ENCODE data around the gene AGGF1.
"Not testable (repeated sequence)": the region's sequence is repeated elsewhere in the genome, so short reads cannot be mapped to it uniquely, and the experiment has no call there.

The AGGF1 gene, protein sequence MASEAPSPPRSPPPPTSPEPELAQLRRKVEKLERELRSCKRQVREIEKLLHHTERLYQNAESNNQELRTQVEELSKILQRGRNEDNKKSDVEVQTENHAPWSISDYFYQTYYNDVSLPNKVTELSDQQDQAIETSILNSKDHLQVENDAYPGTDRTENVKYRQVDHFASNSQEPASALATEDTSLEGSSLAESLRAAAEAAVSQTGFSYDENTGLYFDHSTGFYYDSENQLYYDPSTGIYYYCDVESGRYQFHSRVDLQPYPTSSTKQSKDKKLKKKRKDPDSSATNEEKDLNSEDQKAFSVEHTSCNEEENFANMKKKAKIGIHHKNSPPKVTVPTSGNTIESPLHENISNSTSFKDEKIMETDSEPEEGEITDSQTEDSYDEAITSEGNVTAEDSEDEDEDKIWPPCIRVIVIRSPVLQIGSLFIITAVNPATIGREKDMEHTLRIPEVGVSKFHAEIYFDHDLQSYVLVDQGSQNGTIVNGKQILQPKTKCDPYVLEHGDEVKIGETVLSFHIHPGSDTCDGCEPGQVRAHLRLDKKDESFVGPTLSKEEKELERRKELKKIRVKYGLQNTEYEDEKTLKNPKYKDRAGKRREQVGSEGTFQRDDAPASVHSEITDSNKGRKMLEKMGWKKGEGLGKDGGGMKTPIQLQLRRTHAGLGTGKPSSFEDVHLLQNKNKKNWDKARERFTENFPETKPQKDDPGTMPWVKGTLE

DNA sequence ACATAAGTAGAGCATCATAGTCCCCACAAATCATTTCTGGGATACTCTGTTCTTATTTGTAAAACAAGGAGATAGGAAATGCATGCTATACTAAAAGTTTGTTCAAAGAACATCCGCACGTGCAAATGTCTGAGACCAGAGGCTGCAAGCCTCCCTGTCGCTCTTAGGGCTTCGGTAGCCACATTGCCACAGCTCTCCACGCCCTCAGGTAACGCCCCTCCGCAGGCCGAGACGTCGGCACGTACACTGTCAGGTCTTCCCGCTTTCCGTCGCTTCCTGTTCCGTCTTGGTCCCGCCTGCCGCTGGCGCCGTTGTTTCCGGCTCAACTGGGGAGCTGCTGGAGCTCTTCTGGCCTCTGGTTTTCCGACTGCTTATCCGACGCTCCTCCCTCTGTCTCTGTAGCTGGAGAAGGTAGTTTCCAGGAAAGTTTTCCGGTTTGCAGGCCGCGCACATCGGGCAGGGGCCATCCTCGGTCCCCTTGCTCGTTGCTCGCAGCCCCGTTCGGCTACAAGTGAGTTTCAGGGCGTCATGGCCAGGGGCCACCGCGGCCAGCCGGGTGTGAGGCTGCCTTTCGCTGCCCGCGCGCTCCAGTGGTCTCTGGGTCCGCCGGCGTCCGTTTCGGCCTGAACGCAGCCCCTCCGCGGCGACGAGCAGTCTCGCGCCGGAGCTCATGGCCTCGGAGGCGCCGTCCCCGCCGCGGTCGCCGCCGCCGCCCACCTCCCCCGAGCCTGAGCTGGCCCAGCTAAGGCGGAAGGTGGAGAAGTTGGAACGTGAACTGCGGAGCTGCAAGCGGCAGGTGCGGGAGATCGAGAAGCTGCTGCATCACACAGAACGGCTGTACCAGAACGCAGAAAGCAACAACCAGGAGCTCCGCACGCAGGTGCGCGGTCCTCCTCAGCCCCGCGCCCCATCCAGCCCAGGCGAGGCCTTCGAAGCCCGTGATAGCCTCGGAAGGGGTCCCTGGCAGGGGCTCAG lies at the start of gene AGGF1:
TSS of gene AGGF1 (plus strand) at position 308 of the 975 bp plus-strand sequence. CDS start at position 671, 363 bp downstream.
- DNase-seq (ENCODE audit: low read depth): peak; percentile 67

DNA sequence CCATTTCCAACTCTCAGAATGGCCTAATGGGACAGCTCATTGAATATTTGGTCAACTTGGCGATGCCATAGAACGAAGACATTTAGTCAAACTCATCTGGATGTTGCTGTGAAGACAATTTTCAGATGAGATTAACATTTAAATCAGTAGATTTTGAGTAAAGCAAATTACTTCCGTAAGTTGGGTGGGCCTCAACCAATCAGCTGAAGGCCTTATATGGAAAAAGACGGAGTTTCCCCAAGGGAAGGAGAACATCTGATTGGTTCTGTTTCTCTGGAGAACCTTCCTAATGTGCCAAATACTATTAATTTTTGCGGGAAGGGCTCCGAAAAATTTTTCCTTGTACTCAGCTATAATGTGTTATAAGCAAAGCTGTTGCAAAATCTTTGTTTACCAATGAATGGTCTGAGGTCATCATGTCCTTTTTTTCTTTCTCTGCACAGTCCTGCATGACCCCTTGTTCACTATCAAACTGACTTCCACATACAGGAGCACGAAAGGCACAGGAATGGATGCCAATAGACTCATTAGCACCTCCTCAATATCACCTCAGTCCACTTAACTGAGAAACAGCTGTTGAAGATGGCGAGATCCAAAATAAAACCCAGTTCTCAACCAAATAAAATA lies 49.6 kb upstream of the AGGF1 start:
- no peak for DNase-seq (ENCODE audit: low read depth)

DNA sequence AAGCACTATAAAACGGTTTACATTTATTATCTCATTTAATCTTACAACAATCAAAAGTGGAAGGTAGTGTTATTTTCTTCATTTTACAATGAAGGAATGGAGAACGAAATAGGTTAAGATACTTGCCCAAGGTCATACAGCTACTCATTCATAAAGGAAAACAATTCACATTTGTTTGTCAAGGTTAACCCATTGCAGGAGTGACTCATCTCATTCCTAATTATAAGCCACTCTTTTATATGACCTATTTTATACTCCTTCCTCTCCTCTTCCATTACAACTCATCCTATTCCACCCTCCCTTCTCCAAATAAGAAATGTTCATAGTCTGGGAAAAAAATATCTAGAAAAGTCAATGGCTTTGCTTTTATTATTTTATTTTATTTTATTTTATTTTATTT lies 47.8 kb upstream of the AGGF1 start:
- DNase-seq (ENCODE audit: low read depth): no peak

DNA sequence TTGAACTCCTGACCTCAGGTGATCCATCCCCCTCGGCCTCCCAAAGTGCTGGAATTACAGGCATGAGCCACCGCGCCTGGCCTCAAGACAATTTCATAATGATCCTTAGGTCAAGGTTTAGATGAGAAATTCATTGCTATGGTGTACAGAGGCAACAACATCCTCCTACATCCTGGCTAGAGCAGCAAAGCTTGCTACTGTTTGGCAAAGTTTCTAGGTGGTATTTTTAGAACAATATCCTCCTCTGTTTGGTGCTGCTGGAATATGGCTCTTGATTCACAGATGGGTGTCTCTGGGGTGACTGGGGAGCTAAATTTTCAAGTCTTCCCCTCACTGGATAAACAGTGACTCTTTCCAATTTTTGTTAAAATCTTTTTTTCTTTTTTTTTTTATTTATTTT lies 46.7 kb upstream of the AGGF1 start:
- no peak for DNase-seq (ENCODE audit: low read depth)

DNA sequence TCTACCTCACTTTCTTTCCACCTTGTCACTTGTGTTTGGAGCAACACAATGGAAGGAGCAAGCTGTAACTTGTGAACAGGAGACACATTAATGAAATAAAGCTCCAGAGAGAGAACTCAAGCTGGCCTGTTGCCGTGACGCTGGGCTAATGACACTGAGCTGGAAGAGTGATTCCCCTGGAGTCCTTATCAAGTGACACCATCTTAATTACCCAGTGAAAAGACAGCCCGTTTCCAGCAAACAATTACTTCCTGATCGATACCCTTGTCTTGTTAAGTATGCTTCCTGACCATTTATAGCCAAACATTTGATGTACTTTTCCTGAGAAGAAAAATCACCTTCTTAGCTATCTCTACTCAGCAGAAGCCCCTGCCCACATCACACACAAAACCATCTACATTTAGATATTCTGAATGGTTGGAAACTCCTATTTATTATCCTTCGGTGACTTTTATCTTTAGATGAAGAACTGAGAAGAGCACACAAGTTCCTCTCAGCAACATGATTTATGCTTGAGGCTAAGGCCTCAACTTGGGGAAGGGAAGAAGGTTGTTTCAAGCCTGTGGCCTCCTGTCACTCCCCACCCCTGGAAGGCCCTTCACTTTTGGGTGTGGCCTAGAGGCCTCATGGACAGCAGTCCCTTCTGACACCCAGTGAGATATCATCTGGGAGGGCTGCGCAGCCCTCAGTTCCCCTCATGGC lies 43.2 kb upstream of the AGGF1 start:
- no peak for DNase-seq (ENCODE audit: low read depth)

DNA sequence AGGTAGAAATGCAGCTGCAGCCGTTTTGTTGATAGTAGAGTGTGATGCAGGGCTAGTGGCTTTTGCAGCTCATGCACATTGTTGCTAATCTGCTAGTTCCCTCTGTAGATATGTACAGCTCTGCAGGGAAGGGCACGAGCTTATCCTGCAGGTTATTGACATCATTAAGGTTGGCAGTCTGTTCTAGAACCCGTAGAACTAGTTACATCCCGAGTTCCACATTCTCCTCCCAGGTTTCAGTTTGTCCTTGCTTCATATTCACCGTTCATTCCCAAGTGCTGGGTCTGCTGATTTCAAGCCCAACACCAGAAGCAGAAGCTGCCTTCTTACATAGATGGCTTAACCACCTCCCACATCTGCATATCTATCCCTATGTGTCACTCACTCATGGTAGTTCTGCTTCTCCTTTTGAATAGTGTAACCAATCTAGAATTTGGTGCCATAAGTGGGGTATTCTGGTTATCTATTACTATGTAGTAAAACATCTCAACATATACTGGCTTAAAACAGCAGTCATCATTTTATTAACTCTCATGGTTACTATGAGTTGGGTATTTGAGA lies 39.2 kb upstream of the AGGF1 start:
- DNase-seq (ENCODE audit: low read depth): no peak

DNA sequence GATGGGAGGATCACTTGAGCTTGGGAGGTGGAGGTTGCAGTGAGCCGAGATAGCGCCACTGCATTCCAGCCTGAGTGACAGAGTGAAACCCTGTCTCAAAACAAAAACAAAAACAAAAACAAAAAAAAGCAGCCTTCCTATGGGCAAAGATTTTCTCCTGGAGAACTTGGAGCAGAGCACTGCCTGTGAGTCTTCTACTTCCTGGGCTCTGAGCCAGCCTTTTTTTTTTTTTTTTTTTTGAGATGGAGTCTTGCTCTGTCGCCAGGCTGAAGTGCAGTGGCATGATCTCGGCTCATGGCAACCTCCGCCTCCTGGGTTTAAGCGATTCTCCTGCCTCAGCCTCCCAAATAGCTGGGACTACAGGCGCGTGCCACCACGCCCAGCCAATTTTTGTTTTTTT lies 36.8 kb upstream of the AGGF1 start:
- DNase-seq (ENCODE audit: low read depth): not testable (repeated sequence)

DNA sequence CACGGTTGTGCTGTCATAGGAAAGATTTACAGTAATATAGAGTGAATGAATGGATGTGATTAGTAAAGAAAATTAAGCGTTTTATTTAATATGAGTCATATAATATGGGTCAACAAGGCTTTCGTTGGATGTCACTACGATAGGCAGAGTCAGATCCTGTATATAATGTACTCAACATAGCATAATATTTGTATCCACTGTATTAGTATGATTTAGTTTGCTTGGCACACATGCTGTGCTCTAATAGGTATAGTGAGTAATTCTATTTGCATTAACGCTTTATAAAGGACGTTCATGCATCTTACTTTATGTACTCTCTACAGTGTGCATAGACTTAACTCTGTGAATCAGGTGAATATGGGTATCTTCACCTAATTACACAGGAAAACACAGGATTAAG lies 35.9 kb upstream of the AGGF1 start:
- DNase-seq (ENCODE audit: low read depth): no peak

DNA sequence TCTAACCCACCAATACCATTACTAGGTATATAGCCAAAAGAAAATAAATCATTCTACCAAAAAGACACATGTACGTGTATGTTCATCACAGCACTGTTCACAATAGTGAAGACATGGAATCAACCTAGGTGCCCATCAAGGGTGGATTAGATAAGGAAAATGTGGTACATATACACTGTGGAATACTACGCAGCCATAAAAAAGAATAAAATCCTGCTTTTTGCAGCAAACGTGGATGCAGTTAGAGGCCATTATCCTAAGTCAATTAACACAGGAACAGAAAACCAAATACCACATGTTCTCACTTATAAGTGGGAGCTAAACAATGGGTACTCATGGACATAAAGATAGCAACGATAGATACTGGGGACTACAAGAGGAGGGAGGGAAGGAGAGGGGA lies 32.0 kb upstream of the AGGF1 start:
- DNase-seq (ENCODE audit: low read depth): not testable (repeated sequence)

DNA sequence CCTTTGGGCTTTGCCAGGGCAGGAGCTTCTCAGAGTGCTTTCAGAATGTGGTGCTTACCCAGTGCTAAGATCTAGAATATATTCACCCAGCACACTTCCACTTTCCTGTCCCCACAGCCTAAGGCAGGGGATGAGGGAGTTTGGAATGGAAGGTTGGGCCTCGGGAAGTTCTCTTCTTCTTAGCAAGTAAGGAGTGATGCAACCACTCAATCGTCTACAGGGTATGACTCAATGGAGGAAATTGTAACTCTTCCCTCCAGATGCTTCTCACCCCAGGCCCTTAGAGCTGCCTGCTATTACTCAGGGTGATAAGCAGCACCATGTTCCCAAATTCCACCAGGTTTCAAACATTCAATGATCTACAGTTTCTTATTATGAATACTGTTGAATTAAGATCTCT lies 30.8 kb upstream of the AGGF1 start:
- DNase-seq (ENCODE audit: low read depth): peak; percentile 23

DNA sequence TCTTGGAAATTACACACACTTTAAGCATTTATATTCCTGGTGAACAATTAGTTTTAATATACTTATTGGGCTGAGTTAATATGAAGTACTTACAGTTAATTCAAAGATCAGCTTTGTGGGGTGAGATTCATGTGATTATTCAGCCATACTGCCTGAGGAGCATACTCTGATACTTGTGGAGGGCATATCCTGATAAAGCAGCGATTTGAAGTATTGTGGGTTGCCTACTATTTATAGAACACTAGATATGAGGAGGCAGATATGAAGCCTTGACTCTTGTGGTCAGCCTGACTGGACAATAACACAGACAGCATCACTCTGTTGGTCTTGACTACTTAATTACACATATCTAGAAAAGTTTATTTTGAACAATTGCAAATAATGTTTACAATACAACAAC lies 27.0 kb upstream of the AGGF1 start:
- DNase-seq (ENCODE audit: low read depth): no peak

DNA sequence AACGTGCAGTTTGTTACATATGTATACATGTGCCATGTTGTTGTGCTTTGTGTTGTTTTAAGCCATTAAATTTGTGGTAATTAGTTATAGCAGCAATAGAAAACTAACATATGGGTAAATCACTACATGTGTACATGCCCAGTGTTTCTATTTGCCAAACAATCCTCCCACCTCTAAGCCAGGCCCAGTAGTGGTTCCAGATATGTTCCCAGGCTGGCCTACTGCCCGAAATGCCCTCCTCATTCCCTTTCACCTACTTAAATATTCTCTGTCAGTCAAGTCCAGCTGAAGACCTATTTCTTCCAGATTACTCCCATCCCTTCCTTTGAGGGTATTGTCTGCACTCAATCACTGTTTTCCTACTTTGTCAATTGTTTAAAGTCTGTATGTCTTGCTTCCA lies 24.1 kb upstream of the AGGF1 start:
- no peak for DNase-seq (ENCODE audit: low read depth)

DNA sequence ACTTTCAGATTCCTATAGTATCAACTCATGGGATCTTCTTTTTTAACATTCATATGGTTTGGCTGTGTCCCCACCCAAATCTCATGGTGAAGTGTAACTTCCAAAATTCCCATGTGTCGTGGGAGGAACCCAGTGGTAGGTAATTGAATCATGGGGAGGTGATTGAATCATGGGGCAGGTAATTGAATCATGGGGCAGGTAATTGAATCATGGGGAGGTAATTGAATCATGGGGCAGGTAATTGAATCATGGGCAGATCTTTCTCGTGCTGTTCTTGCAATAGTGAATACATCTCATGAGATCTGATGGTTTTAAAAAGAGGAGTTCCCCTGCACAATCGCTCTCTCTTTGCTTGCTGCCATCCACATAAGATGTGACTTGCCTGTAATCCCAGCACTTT lies 21.8 kb upstream of the AGGF1 start:
- DNase-seq (ENCODE audit: low read depth): no peak

DNA sequence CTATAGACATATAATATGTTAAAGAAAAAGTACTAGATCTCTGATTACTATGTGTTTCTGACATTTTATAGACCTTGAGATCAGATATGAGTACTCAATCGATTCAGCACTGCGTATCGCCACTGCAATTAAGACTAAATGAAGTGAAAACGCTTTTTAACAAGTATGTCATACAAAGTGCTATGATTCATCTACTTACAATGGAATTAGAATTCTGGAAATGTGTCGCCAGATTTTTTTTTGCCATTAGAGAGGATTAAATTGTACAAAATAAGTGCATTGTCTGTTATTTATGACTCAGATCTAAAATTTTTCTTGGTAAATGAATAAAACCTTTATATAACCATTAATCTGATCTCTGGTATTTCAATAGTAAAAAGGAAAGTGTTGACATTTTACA lies 20.0 kb upstream of the AGGF1 start:
- DNase-seq (ENCODE audit: low read depth): no peak

DNA sequence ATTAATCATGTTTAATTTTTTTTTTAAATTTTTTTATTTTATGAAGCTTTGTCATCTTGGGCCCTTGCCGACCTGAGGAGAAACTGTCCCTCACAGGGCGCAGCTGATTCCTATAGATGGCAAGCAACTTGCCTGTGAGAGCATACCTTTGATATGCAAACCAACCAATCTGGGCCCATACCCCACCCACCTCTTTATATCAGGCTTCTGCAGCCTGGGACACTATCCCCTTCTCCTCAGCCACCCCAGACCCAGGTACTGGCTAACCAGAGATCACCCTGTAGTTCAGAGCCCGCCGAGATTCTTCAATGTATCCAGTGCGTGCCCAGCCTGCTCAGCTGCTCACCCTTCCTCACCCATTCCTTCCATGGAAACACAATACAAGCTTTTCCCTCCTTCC lies 18.7 kb upstream of the AGGF1 start:
- DNase-seq (ENCODE audit: low read depth): no peak

DNA sequence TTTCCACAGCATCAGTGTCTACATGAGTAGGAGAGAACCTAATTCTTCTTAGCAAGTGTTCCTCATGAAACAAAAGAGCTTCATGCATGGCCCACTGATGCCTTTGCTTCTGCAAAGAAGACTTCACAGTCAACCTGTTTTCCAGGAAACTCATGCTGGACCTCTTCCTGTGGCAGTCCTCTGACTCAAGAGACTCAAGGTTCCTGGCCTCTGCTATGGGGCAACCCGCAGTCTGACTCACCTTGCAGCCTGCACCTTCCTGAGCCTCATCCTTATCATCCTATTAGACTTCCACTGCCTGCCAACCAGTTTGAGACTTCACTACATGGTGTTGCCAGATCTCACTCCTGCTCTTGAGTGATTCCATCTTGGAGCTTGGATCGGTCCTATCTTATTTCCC lies 17.6 kb upstream of the AGGF1 start:
- no peak for DNase-seq (ENCODE audit: low read depth)

DNA sequence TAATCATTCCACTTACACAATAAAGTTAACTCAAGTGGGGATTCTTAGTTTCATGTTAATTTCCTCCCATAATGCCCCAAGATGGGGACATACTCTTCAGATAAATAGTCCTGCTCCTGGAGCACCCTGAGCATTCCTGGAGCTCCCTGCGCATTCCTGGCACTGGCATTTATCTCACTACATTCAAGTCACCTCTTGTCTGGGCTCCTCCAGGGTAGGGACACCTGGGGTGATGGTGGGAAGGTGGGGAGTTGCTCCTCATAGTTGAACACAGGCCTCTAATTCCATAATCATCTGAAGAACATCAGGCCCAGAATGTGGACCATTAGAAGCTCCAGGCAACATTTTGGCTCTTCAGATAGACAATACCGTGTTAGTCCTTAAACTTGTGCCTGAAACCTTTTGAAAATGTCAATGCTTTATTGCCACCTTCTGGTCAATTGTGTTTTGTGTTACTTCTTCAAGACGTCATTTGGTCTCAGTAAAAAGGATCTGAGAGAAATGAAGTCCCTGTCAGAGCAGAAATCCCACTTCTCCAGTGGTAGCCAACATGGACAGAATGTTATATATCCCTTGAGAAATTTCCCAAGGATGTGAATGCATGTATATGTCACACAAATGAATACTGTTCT lies 14.2 kb upstream of the AGGF1 start:
- DNase-seq (ENCODE audit: low read depth): peak; percentile 14

DNA sequence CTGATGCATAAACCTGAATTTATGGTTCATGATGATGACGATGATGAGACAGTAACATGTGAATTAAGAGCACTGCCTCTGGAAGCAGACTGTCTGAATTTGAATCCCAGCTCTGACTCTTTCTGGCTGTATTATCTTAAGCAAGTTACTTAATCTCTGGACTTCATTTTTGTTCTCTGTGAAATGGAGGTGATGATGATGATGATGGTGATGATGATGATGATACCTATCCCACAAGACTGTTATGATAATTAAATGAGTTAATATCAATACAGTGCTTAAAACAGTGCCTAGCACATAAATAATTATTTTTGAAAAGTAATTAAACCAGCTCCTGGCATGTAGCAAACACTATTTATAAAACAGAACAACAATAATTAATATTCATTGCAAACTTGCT lies 13.2 kb upstream of the AGGF1 start:
- DNase-seq (ENCODE audit: low read depth): no peak

DNA sequence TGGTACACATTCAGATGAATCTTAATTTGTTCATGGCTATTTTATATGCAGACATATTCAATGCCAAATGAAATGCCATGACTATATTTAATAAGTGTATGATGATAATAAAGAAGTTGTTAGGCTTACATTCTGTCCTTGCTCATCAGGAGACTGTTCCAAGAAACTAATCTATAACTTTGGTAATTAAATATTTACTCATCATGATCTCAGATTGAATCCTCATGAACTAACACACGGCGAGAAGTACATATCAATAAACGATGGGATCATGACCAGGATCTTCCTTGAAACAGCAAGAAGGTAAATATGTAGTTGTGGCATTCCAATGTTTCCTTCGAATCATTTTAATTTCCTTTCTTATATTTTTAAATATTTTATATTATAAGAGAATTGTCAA lies 12.5 kb upstream of the AGGF1 start:
- DNase-seq (ENCODE audit: low read depth): no peak
